Peyer's patch (tissue), 4 donors: ENCODE measurements around the gene FPR1. TPM values are rescaled to one million over a fixed set of nuclear protein-coding genes. Genes with fewer than 3 reads are reported as not detected.
A peak's percentile ranks its signal among the peaks of the same experiment; 100 is the strongest.

ENCODE experiments used
- DNase-seq, 3 donors: peaks; one replicate each; pipeline ENCODE4 v3.0.0-alpha.2; 2017 to 2019
- H3K27ac ChIP-seq, 4 donors: fragments of 200-600 bp; sonication (generic); one replicate each; pipeline ENCODE4 v1.5.1; 2016 to 2019
- H3K27me3 ChIP-seq, 2 donors: fragments of 200-600 bp; sonication (generic); one replicate each; pipeline ENCODE4 v1.5.1; 2019
- H3K36me3 ChIP-seq, 3 donors: fragments of 200-600 bp; sonication (generic); one replicate each; pipeline ENCODE4 v1.5.1; 2016 to 2019
- H3K4me1 ChIP-seq, 4 donors: fragments of 200-600 bp; sonication (generic); one replicate each; pipeline ENCODE4 v1.5.1; 2016 to 2019
- H3K4me3 ChIP-seq, 4 donors: fragments of 200-600 bp; sonication (generic); 1 replicate in 3 of 4; 2 replicates in 1 of 4; pipeline ENCODE4 v1.5.1; 2016 to 2019; ENCODE audit warnings: mild to moderate bottlenecking in 1 of 4
- H3K9me3 ChIP-seq, 4 donors: fragments of 200-600 bp; sonication (generic); one replicate each; pipeline ENCODE4 v1.5.1; 2016 to 2019; ENCODE audit warnings: mild to moderate bottlenecking in 1 of 4
- CTCF ChIP-seq, 6 experiments: fragments of 450-650 bp in 4 of 6; fragments of 200-600 bp in 2 of 6; sonication (generic) in 1 of 6; IDR thresholded peaks; one replicate each; pipeline ENCODE4 v1.5.1; 2017 to 2019; ENCODE audit warnings: antibody characterized with exemption in 6 of 6, mild to moderate bottlenecking in 3 of 6, moderate library complexity in 1 of 6
- POLR2A ChIP-seq, 2 donors: fragments of 450-650 bp; IDR thresholded peaks; one replicate each; pipeline ENCODE4 v1.5.1; 2017; ENCODE audit warnings: antibody characterized with exemption in 2 of 2, mild to moderate bottlenecking in 2 of 2, moderate library complexity in 2 of 2
- total RNA-seq, 4 donors: library from RNA; depleted of rRNA; stranded (reverse); fragments of >200 nt; gene quantifications; one replicate each; pipeline ENCODE4 v1.1.0, GENCODE V29; 2016

The FPR1 gene
- total RNA-seq, 4 donors from 2014 or later, result 1.6 to 5.8 (median 2.6) TPM

- Histone ChIP-seq H3K27me3 (no peaks in the 10 kb centered on the region), H3K27ac (peak overlapping the region; percentile 77 to 95 (median 84)), H3K36me3 (peaks cover 0 to 8% (median 0%) of the 10 kb centered on the region in 3 donors), H3K4me1 (peaks cover 0 to 27% (median 4%) of the 10 kb centered on the region in 4 donors), H3K4me3 (peak overlapping the region; percentile 54 to 68 (median 57)), H3K9me3 (no peaks in the 10 kb centered on the region)
- DNase-seq, result peak in 2 of 3 donors; percentile 58 to 69
- TF ChIP-seq CTCF (IDR thresholded peaks at IDR 0.05), result no peak
- TF ChIP-seq POLR2A (IDR thresholded peaks at IDR 0.05), result no peak
These were observed 48.7 kb downstream of the FPR1 start for GRCh38 chr19:51702825-51703574.

- H3K9me3 ChIP-seq, result no peaks in the 10 kb centered on the region
- H3K27ac ChIP-seq, result peak overlapping the region in 3 of 4 donors; percentile 32 to 95 (median 79)
- TF ChIP-seq CTCF (IDR thresholded peaks at IDR 0.05) (no peak), POLR2A (IDR thresholded peaks at IDR 0.05) (peak in 1 of 2 donors; percentile 31)
- no peaks in the 10 kb centered on the region for H3K27me3 ChIP-seq
- peaks cover 0 to 8% (median 0%) of the 10 kb centered on the region in 3 donors for H3K36me3 ChIP-seq
- H3K4me1 ChIP-seq, result peaks cover 0 to 27% (median 4%) of the 10 kb centered on the region in 4 donors
- peak overlapping the region in 1 of 4 donors; percentile 56 for H3K4me3 ChIP-seq
- peak; percentile 42 to 83 (median 64) for DNase-seq
These were observed 49.4 kb downstream of the FPR1 start for GRCh38 chr19:51702103-51702824.

GRCh38 chr19:51701468-51702100, 50.1 kb downstream of the FPR1 start:
- peaks cover 0 to 8% (median 0%) of the 10 kb centered on the region in 3 donors for H3K36me3 ChIP-seq
- H3K27me3 ChIP-seq, result no peaks in the 10 kb centered on the region
- H3K27ac ChIP-seq, result peak overlapping the region in 2 of 4 donors; percentile 79 to 95
- TF ChIP-seq POLR2A (IDR thresholded peaks at IDR 0.05), result no peak
- no peak overlapping the region for H3K4me3 ChIP-seq
- H3K4me1 ChIP-seq, result peaks cover 0 to 27% (median 4%) of the 10 kb centered on the region in 4 donors
- DNase-seq, result peak in 1 of 3 donors; percentile 33
- H3K9me3 ChIP-seq, result no peaks in the 10 kb centered on the region

- Histone ChIP-seq H3K36me3 (peaks cover 0 to 4% (median 0%) of the 10 kb centered on the region in 3 donors), H3K4me1 (peaks cover 0 to 17% (median 2%) of the 10 kb centered on the region in 4 donors), H3K9me3 (no peaks in the 10 kb centered on the region), H3K27ac (no peak overlapping the region), H3K27me3 (no peaks in the 10 kb centered on the region), H3K4me3 (no peak overlapping the region)
- TF ChIP-seq POLR2A (IDR thresholded peaks at IDR 0.05) (no peak), CTCF (IDR thresholded peaks at IDR 0.05) (no peak)
- peak in 1 of 3 donors; percentile 15 for DNase-seq
These were observed 52.5 kb downstream of the FPR1 start for GRCh38 chr19:51699170-51699569.

- H3K4me1 ChIP-seq, result peaks cover 0 to 13% (median 2%) of the 10 kb centered on the region in 4 donors
- H3K9me3 ChIP-seq, result no peaks in the 10 kb centered on the region
- H3K27ac ChIP-seq, result no peak overlapping the region
- peak in 1 of 3 donors; percentile 24 for DNase-seq
- no peak overlapping the region for H3K4me3 ChIP-seq
- TF ChIP-seq CTCF (IDR thresholded peaks at IDR 0.05), result no peak
- TF ChIP-seq POLR2A (IDR thresholded peaks at IDR 0.05), result no peak
- no peaks in the 10 kb centered on the region for H3K27me3 ChIP-seq
- peaks cover 0 to 4% (median 0%) of the 10 kb centered on the region in 3 donors for H3K36me3 ChIP-seq
These were observed 53.4 kb downstream of the FPR1 start for GRCh38 chr19:51698296-51698695.
